Astrocyte (in vitro differentiated cells and primary cell): ENCODE results near the gene PRELID3B. TPM values are rescaled to one million over a fixed set of nuclear protein-coding genes. Genes with fewer than 3 reads are reported as not detected.

Experiments
- DNase-seq: peaks from one replicate; pipeline ENCODE4 v3.0.0-alpha.2; 2010; ENCODE audit warnings: low read depth
- FAIRE-seq: peaks from 2 replicates; lab custom pipeline; 2011; peaks lifted over from hg19 to GRCh38; lab: Jason Lieb, UNC
- H2AFZ ChIP-seq: 2 replicates; pipeline ENCODE4 v1.6.0; 2012; ENCODE audit warnings: low read depth, low read length, inconsistent platforms
- H3K27ac ChIP-seq: 2 replicates; pipeline ENCODE4 v1.5.1; 2011; ENCODE audit warnings: low read depth, low read length, inconsistent platforms
- H3K27me3 ChIP-seq: 2 replicates; pipeline ENCODE4 v1.6.0; 2011; ENCODE audit warnings: low read length, inconsistent platforms; ENCODE audit not compliant: insufficient read depth
- H3K36me3 ChIP-seq: 2 replicates; pipeline ENCODE4 v1.5.1; 2011; ENCODE audit warnings: low read length, inconsistent platforms; ENCODE audit not compliant: insufficient read depth
- H3K4me1 ChIP-seq: 2 replicates; pipeline ENCODE4 v1.5.1; 2011; ENCODE audit warnings: low read length, inconsistent platforms; ENCODE audit not compliant: insufficient read depth
- H3K4me2 ChIP-seq: 2 replicates; pipeline ENCODE4 v1.6.0; 2012; ENCODE audit warnings: low read length, inconsistent platforms
- H3K4me3 ChIP-seq: 2 replicates; pipeline ENCODE4 v1.5.1; 2011; ENCODE audit warnings: low read depth, mild to moderate bottlenecking, low read length, inconsistent platforms; ENCODE audit not compliant: insufficient read depth
- H3K79me2 ChIP-seq: 2 replicates; pipeline ENCODE4 v1.6.0; 2012; ENCODE audit warnings: mild to moderate bottlenecking, low read length, inconsistent platforms; ENCODE audit not compliant: insufficient read depth
- H3K9ac ChIP-seq: 2 replicates; pipeline ENCODE4 v1.6.0; 2012; ENCODE audit warnings: mild to moderate bottlenecking, low read length, inconsistent platforms
- H3K9me3 ChIP-seq: 2 replicates; pipeline ENCODE4 v1.5.1; 2012; ENCODE audit warnings: low read depth, mild to moderate bottlenecking, low read length, inconsistent platforms; ENCODE audit not compliant: insufficient read depth
- H4K20me1 ChIP-seq: 2 replicates; pipeline ENCODE4 v1.6.0; 2012; ENCODE audit warnings: low read length, inconsistent platforms; ENCODE audit not compliant: insufficient read depth
- H3K27ac Mint-ChIP-seq: one replicate; pipeline ENCODE4 v1.8.0; 2021; ENCODE audit warnings: mild to moderate bottlenecking, mixed read lengths; ENCODE audit not compliant: unreplicated experiment
- H3K27me3 Mint-ChIP-seq: one replicate; pipeline ENCODE4 v1.8.0; 2021; ENCODE audit warnings: low read depth, mixed read lengths; ENCODE audit not compliant: unreplicated experiment
- H3K36me3 Mint-ChIP-seq: one replicate; pipeline ENCODE4 v1.8.0; 2021; ENCODE audit warnings: low read depth, mixed read lengths; ENCODE audit not compliant: unreplicated experiment
- H3K4me1 Mint-ChIP-seq: one replicate; pipeline ENCODE4 v1.8.0; 2021; ENCODE audit warnings: low read depth, mixed read lengths; ENCODE audit not compliant: unreplicated experiment
- H3K4me3 Mint-ChIP-seq: one replicate; pipeline ENCODE4 v1.8.0; 2021; ENCODE audit warnings: mild to moderate bottlenecking, moderate library complexity, mixed read lengths; ENCODE audit not compliant: unreplicated experiment
- H3K9me3 Mint-ChIP-seq: one replicate; pipeline ENCODE4 v1.8.0; 2021; ENCODE audit warnings: mild to moderate bottlenecking, mixed read lengths; ENCODE audit not compliant: unreplicated experiment
- CTCF ChIP-seq: IDR thresholded peaks from 2 replicates; pipeline ENCODE4 v1.5.1; 2011; ENCODE audit warnings: low read depth, mild to moderate bottlenecking, inconsistent platforms, low read length, moderate library complexity; ENCODE audit not compliant: insufficient read depth
- EZH2 ChIP-seq: IDR thresholded peaks from 2 replicates; pipeline ENCODE4 v1.6.1; 2012; ENCODE audit warnings: mild to moderate bottlenecking, low read length, inconsistent platforms; ENCODE audit not compliant: insufficient read depth
- total RNA-seq: library from RNA; stranded (reverse); gene quantifications from 2 replicates; pipeline ENCODE4 v1.2.1, GENCODE V29; 2021

PRELID3B gene
- total RNA-seq, 1 donor from 2014 or later: 68.8 TPM

- Histone ChIP-seq H3K4me1 (no peaks in the 10 kb centered on the region), H3K4me3 (no peak overlapping the region), H3K4me2 (no peak overlapping the region), H3K9ac (no peak overlapping the region), H4K20me1 (peaks cover 14% of the 10 kb centered on the region), H3K79me2 (peaks cover 28% of the 10 kb centered on the region), H2AFZ (no peak overlapping the region), H3K9me3 (no peaks in the 10 kb centered on the region), H3K36me3 (no peaks in the 10 kb centered on the region), H3K27me3 (no peaks in the 10 kb centered on the region), H3K27ac (no peak overlapping the region)
- no peak overlapping the region for H3K27ac Mint-ChIP-seq
- H3K4me3 Mint-ChIP-seq: no peak overlapping the region
- no peak for FAIRE-seq
- H3K27me3 Mint-ChIP-seq: no peaks in the 10 kb centered on the region
- peaks cover 4% of the 10 kb centered on the region for H3K36me3 Mint-ChIP-seq
- H3K9me3 Mint-ChIP-seq: peaks cover 2% of the 10 kb centered on the region
- DNase-seq: no peak
- TF ChIP-seq CTCF (no peak), EZH2 (no peak)
- peaks cover 21% of the 10 kb centered on the region for H3K4me1 Mint-ChIP-seq
These were observed 2.2 kb upstream of the PRELID3B start for GRCh38 chr20:59044796-59045195.

- TF ChIP-seq CTCF (no peak), EZH2 (no peak)
- no peaks in the 10 kb centered on the region for H3K27me3 ChIP-seq
- Mint-ChIP-seq H3K4me1 (peaks cover 25% of the 10 kb centered on the region), H3K36me3 (peaks cover 4% of the 10 kb centered on the region), H3K27me3 (no peaks in the 10 kb centered on the region), H3K4me3 (no peak overlapping the region), H3K9me3 (peaks cover 2% of the 10 kb centered on the region), H3K27ac (no peak overlapping the region)
- no peak overlapping the region for H3K4me2 ChIP-seq
- H3K4me3 ChIP-seq: no peak overlapping the region
- no peaks in the 10 kb centered on the region for H3K4me1 ChIP-seq
- DNase-seq: no peak
- no peak overlapping the region for H2AFZ ChIP-seq
- H3K27ac ChIP-seq: no peak overlapping the region
- peaks cover 16% of the 10 kb centered on the region for H4K20me1 ChIP-seq
- FAIRE-seq: no peak
- H3K9me3 ChIP-seq: no peaks in the 10 kb centered on the region
- peaks cover 33% of the 10 kb centered on the region for H3K79me2 ChIP-seq
- H3K9ac ChIP-seq: no peak overlapping the region
- no peaks in the 10 kb centered on the region for H3K36me3 ChIP-seq
These were observed 1.7 kb upstream of the PRELID3B start for GRCh38 chr20:59044295-59044694.

GRCh38 chr20:59043698-59044097, 1.1 kb upstream of the PRELID3B start:
- H3K9me3 Mint-ChIP-seq: peaks cover 2% of the 10 kb centered on the region
- H3K27ac ChIP-seq: no peak overlapping the region
- peak overlapping the region; percentile 42 for H3K4me3 Mint-ChIP-seq
- TF ChIP-seq EZH2 (no peak), CTCF (no peak)
- H3K79me2 ChIP-seq: peaks cover 39% of the 10 kb centered on the region
- H3K4me1 Mint-ChIP-seq: peaks cover 29% of the 10 kb centered on the region
- H3K27me3 Mint-ChIP-seq: no peaks in the 10 kb centered on the region
- H3K36me3 ChIP-seq: no peaks in the 10 kb centered on the region
- no peaks in the 10 kb centered on the region for H3K4me1 ChIP-seq
- peaks cover 4% of the 10 kb centered on the region for H3K36me3 Mint-ChIP-seq
- H3K9ac ChIP-seq: no peak overlapping the region
- peak overlapping the region; percentile 19 for H2AFZ ChIP-seq
- peaks cover 16% of the 10 kb centered on the region for H4K20me1 ChIP-seq
- H3K4me3 ChIP-seq: no peak overlapping the region
- FAIRE-seq (no peak), DNase-seq (no peak)
- no peaks in the 10 kb centered on the region for H3K27me3 ChIP-seq
- H3K4me2 ChIP-seq: no peak overlapping the region
- no peak overlapping the region for H3K27ac Mint-ChIP-seq
- no peaks in the 10 kb centered on the region for H3K9me3 ChIP-seq
